Natural killer cell (primary cell): ENCODE results near the gene CHST6. TPM values are rescaled to one million over a fixed set of nuclear protein-coding genes. Genes with fewer than 3 reads are reported as not detected.
"Not testable (repeated sequence)": the region's sequence is repeated elsewhere in the genome, so short reads cannot be mapped to it uniquely, and the experiment has no call there.

Experiments
- ATAC-seq, 3 donors: fragments of 150-1000 bp in 2 of 3; fragments of 200-7000 bp in 1 of 3; cut with Tn5 transposase; 1 replicate in 1 of 3; 2 replicates in 2 of 3; pipeline ENCODE4 v1.10.0; 2021; ENCODE audit warnings: mild to moderate bottlenecking in 2 of 3, moderate library complexity in 2 of 3
- DNase-seq, 2 donors: peaks; one replicate each; pipeline versions ENCODE4 v3.0.0 to v3.0.0-alpha.2; 2013 to 2021; ENCODE audit warnings: mixed read lengths in 1 of 2
- H3K27ac ChIP-seq: one replicate; pipeline ENCODE4 v1.5.1; 2013; ENCODE audit warnings: mild to moderate bottlenecking, low read length
- H3K27me3 ChIP-seq: one replicate; pipeline ENCODE4 v1.6.1; 2013; ENCODE audit warnings: low read length; ENCODE audit not compliant: control insufficient read depth, insufficient read depth
- H3K36me3 ChIP-seq: one replicate; pipeline ENCODE4 v1.6.1; 2013; ENCODE audit warnings: low read length; ENCODE audit not compliant: control insufficient read depth, insufficient read depth
- H3K4me1 ChIP-seq: one replicate; pipeline ENCODE4 v1.6.1; 2013; ENCODE audit warnings: low read length; ENCODE audit not compliant: control insufficient read depth, insufficient read depth
- H3K4me3 ChIP-seq: one replicate; pipeline ENCODE4 v1.5.1; 2013; ENCODE audit warnings: low read length
- H3K9me3 ChIP-seq: one replicate; pipeline ENCODE4 v1.6.1; 2013; ENCODE audit warnings: low read length; ENCODE audit not compliant: control insufficient read depth, insufficient read depth
- H3K27ac Mint-ChIP-seq, 2 donors: one replicate each; pipeline ENCODE4 v1.8.0; 2022; ENCODE audit warnings: mild to moderate bottlenecking in 2 of 2, mixed read lengths in 2 of 2, moderate library complexity in 1 of 2
- H3K27me3 Mint-ChIP-seq, 2 donors: one replicate each; pipeline ENCODE4 v1.8.0; 2022; ENCODE audit warnings: low read depth in 2 of 2, mixed read lengths in 2 of 2
- H3K36me3 Mint-ChIP-seq: one replicate; pipeline ENCODE4 v1.8.0; 2022; ENCODE audit warnings: mixed read lengths
- H3K4me1 Mint-ChIP-seq, 2 donors: one replicate each; pipeline ENCODE4 v1.8.0; 2022; ENCODE audit warnings: mixed read lengths in 2 of 2
- H3K4me3 Mint-ChIP-seq: one replicate; pipeline ENCODE4 v1.8.0; 2022; ENCODE audit warnings: mild to moderate bottlenecking, moderate library complexity, mixed read lengths
- H3K9me3 Mint-ChIP-seq, 2 donors: one replicate each; pipeline ENCODE4 v1.8.0; 2022; ENCODE audit warnings: mixed read lengths in 2 of 2
- WGBS: methylation state at CpG from one replicate; pipeline ENCODE4 v1.1.7; 2013; ENCODE audit warnings: missing lambda C conversion rate; ENCODE audit not compliant: insufficient coverage; 5-methylcytosine and 5-hydroxymethylcytosine counted together
- intact Hi-C: fragments of 100-400 bp; cut with micrococcal nuclease; formaldehyde crosslinking; loops from one replicate; pipeline ENCODE4 v1.14.2; 2022
- total RNA-seq, 4 donors: library from RNA; stranded (reverse); fragments of 120-200 nt in 1 of 4; gene quantifications; one replicate each; pipeline versions ENCODE4 v1.2.3 to v1.2.4, GENCODE V29; 2013 to 2022
- TF ChIP-seq, protein P1 (sequence below): fragments of 200-600 bp; IDR thresholded peaks from one replicate; pipeline ENCODE4 v1.8.0; 2022; ENCODE audit warnings: antibody characterized with exemption

CHST6 gene
- total RNA-seq = not detected
- 0.18 TPM for total RNA-seq (2013)

DNA sequence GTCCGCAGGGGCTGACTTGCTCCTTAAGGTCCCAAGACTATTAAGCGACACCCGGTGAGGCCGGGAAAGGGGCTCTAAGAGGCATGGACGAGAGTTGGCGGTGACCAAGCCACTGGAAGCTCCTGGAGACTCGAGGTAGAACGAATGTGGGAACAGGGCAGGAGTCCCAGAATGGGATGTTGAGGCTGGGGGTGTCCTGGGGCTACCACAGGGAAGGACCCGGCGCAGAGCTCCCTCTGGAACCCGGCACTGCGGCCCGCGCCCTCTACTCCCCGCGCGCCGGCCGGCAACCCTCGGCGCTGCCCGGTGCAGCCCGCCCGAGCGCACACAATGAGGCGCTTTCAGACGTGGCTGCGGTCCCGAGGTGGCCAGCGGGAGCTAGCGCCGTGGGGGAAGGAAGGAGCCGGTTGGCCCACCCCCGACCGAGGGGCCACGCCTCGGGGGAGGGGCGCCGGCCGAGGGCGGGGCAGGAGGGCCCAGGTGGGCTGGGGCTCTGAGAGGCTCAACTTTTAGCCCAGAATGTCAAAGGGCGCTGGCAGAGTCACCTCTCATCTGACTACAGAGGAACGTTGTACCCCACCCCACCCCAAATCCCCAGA is at the start of gene CHST6:
Gene CHST6 (minus strand): TSS at position 366 of the 599 bp plus-strand sequence. CDS start 15,613 bp downstream, outside the sequence.
- ATAC-seq (peak; percentile 53 to 86 (median 64)), DNase-seq (peak in 1 of 2 donors; percentile 31)
- Histone ChIP-seq H3K9me3 (no peaks in the 10 kb centered on the region), H3K4me1 (peaks cover 7% of the 10 kb centered on the region), H3K36me3 (no peaks in the 10 kb centered on the region), H3K27ac (no peak within 1 kb of the TSS), H3K27me3 (peaks cover 11% of the 10 kb centered on the region), H3K4me3 (no peak within 1 kb of the TSS)
- no peaks in the 10 kb centered on the region for H3K36me3 Mint-ChIP-seq
- H3K4me1 Mint-ChIP-seq = peaks cover 8% of the 10 kb centered on the region in 2 donors
- intact Hi-C loops = no loop called here
- H3K27me3 Mint-ChIP-seq = peaks cover 9 to 11% of the 10 kb centered on the region in 2 donors
- H3K9me3 Mint-ChIP-seq = no peaks in the 10 kb centered on the region
- H3K27ac Mint-ChIP-seq = no peak within 1 kb of the TSS
- TF ChIP-seq, protein P1, sequence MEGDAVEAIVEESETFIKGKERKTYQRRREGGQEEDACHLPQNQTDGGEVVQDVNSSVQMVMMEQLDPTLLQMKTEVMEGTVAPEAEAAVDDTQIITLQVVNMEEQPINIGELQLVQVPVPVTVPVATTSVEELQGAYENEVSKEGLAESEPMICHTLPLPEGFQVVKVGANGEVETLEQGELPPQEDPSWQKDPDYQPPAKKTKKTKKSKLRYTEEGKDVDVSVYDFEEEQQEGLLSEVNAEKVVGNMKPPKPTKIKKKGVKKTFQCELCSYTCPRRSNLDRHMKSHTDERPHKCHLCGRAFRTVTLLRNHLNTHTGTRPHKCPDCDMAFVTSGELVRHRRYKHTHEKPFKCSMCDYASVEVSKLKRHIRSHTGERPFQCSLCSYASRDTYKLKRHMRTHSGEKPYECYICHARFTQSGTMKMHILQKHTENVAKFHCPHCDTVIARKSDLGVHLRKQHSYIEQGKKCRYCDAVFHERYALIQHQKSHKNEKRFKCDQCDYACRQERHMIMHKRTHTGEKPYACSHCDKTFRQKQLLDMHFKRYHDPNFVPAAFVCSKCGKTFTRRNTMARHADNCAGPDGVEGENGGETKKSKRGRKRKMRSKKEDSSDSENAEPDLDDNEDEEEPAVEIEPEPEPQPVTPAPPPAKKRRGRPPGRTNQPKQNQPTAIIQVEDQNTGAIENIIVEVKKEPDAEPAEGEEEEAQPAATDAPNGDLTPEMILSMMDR = no peak
- H3K4me3 Mint-ChIP-seq = no peak within 1 kb of the TSS
- WGBS = 2% methylated on average over 43 of the region's 43 CpGs

- H3K36me3 Mint-ChIP-seq, ATAC-seq, H3K9me3 ChIP-seq, H3K9me3 Mint-ChIP-seq, H3K27me3 Mint-ChIP-seq, H3K27ac Mint-ChIP-seq, H3K4me1 Mint-ChIP-seq, H3K4me3 Mint-ChIP-seq, intact Hi-C loops, H3K27me3 ChIP-seq, H3K4me3 ChIP-seq, H3K27ac ChIP-seq, H3K4me1 ChIP-seq, H3K36me3 ChIP-seq, DNase-seq: not testable (repeated sequence)
- 95% methylated on average over 3 of the region's 8 CpGs for WGBS
Measured at GRCh38 chr16:75542462-75542861, 47.2 kb upstream of the CHST6 start.

DNA sequence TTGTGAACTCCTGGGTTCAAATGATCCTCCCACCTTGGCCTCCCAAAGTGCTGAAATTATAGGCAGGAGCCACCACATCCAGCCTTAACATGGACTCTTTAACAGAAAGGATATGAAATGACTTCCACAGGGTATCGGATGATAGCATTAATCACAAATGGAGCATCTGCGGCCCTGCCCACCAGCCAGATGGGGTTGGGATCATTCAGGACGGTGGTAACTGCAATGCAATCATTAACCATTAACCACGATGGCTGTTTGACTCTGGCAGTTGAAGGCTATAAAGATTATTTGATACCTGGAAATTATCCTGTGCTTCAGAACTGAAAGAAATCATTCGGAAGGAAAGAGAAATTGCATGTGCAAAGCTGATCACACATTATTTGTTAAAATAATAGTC is 46.0 kb upstream of the CHST6 start:
- H3K27me3 ChIP-seq = no peaks in the 10 kb centered on the region
- Mint-ChIP-seq H3K27me3 (no peaks in the 10 kb centered on the region), H3K36me3 (no peaks in the 10 kb centered on the region), H3K27ac (no peak overlapping the region), H3K4me1 (peaks cover 0 to 4% of the 10 kb centered on the region in 2 donors), H3K4me3 (no peak overlapping the region), H3K9me3 (no peaks in the 10 kb centered on the region)
- H3K27ac ChIP-seq = no peak overlapping the region
- intact Hi-C loops = no loop called here
- H3K4me1 ChIP-seq = no peaks in the 10 kb centered on the region
- DNase-seq (no peak), ATAC-seq (no peak)
- H3K4me3 ChIP-seq = no peak overlapping the region
- 90% methylated on average over 4 of the region's 5 CpGs for WGBS
- H3K9me3 ChIP-seq = no peaks in the 10 kb centered on the region
- TF ChIP-seq, protein P1 = no peak
- no peaks in the 10 kb centered on the region for H3K36me3 ChIP-seq

- H3K4me3 ChIP-seq, H3K4me1 ChIP-seq, H3K9me3 Mint-ChIP-seq, DNase-seq, H3K4me3 Mint-ChIP-seq, H3K27me3 ChIP-seq, H3K36me3 Mint-ChIP-seq, ATAC-seq, H3K27ac Mint-ChIP-seq, intact Hi-C loops, H3K27me3 Mint-ChIP-seq, H3K9me3 ChIP-seq, H3K4me1 Mint-ChIP-seq, H3K27ac ChIP-seq, H3K36me3 ChIP-seq: not testable (repeated sequence)
- WGBS = 100% methylated on average over 2 of the region's 10 CpGs
Measured at GRCh38 chr16:75538882-75539565, 43.8 kb upstream of the CHST6 start.
